GM23338 (cell line): ENCODE measurements around the gene HTR3B. TPM values are rescaled to one million over a fixed set of nuclear protein-coding genes. Genes with fewer than 3 reads are reported as not detected.
"Not testable (repeated sequence)": the region's sequence is repeated elsewhere in the genome, so short reads cannot be mapped to it uniquely, and the experiment has no call there.

Experiments
- ATAC-seq: fragments of 200-7000 bp; cut with Tn5 transposase; 3 replicates; pipeline ENCODE4 v1.9.1; 2020
- DNase-seq: peaks from one replicate; pipeline ENCODE4 v3.0.0-alpha.2; 2015; ENCODE audit warnings: low spot score
- H2AFZ ChIP-seq: fragments of 200-600 bp; sonication (generic); 2 replicates; pipeline ENCODE4 v1.8.0; 2016; ENCODE audit warnings: antibody characterized with exemption, mild to moderate bottlenecking, moderate library complexity
- H3F3A ChIP-seq: fragments of 200-600 bp; sonication (generic); replicated peaks from 2 replicates; pipeline ENCODE4 v1.8.0; 2017; ENCODE audit warnings: antibody characterized with exemption, mixed run types, low read depth
- H3K27ac ChIP-seq: fragments of 200-600 bp; sonication (generic); 2 replicates; pipeline ENCODE4 v1.6.1; 2016; ENCODE audit warnings: low read depth
- H3K27me3 ChIP-seq: fragments of 200-600 bp; sonication (generic); 2 replicates; pipeline ENCODE4 v1.8.0; 2016; ENCODE audit warnings: mild to moderate bottlenecking, mixed run types, moderate library complexity; ENCODE audit not compliant: insufficient read depth
- H3K36me3 ChIP-seq: fragments of 200-600 bp; sonication (generic); 2 replicates; pipeline ENCODE4 v1.8.0; 2016; ENCODE audit warnings: mild to moderate bottlenecking; ENCODE audit not compliant: insufficient read depth
- H3K4me1 ChIP-seq: fragments of 200-600 bp; sonication (generic); 2 replicates; pipeline ENCODE4 v1.8.0; 2016; ENCODE audit warnings: mild to moderate bottlenecking, moderate library complexity; ENCODE audit not compliant: insufficient read depth
- H3K4me2 ChIP-seq: fragments of 200-600 bp; sonication (generic); 2 replicates; pipeline ENCODE4 v1.7.1; 2017; ENCODE audit warnings: mixed run types
- H3K4me3 ChIP-seq: fragments of 200-600 bp; sonication (generic); 2 replicates; pipeline ENCODE4 v1.6.1; 2016; ENCODE audit warnings: mixed run types
- H3K79me2 ChIP-seq: fragments of 200-600 bp; sonication (generic); replicated peaks from 2 replicates; pipeline ENCODE4 v1.8.0; 2017; ENCODE audit warnings: mild to moderate bottlenecking; ENCODE audit not compliant: insufficient read depth
- H3K9me2 ChIP-seq: fragments of 200-600 bp; sonication (generic); 2 replicates; pipeline ENCODE4 v1.8.0; 2017; ENCODE audit not compliant: insufficient read depth
- H4K20me1 ChIP-seq: fragments of 200-600 bp; sonication (generic); replicated peaks from 2 replicates; pipeline ENCODE4 v1.8.0; 2017; ENCODE audit warnings: mild to moderate bottlenecking; ENCODE audit not compliant: insufficient read depth
- H3K27ac Mint-ChIP-seq: 2 replicates; pipeline ENCODE4 v1.8.0; 2020; ENCODE audit warnings: inconsistent platforms, mild to moderate bottlenecking, moderate library complexity, mixed read lengths
- H3K27me3 Mint-ChIP-seq: 3 replicates; pipeline ENCODE4 v1.8.0; 2022; ENCODE audit warnings: low read depth, mild to moderate bottlenecking, moderate library complexity, mixed read lengths, inconsistent platforms; ENCODE audit not compliant: insufficient read depth, poor library complexity
- H3K36me3 Mint-ChIP-seq: 3 replicates; pipeline ENCODE4 v1.8.0; 2021; ENCODE audit warnings: low read depth, mild to moderate bottlenecking, inconsistent platforms, moderate library complexity, mixed read lengths
- H3K4me1 Mint-ChIP-seq: 3 replicates; pipeline ENCODE4 v1.8.0; 2020; ENCODE audit warnings: mild to moderate bottlenecking, inconsistent platforms, mixed read lengths
- H3K4me3 Mint-ChIP-seq: 3 replicates; pipeline ENCODE4 v1.8.0; 2021; ENCODE audit warnings: moderate library complexity, mild to moderate bottlenecking, inconsistent platforms, mixed read lengths
- H3K9me3 Mint-ChIP-seq: 3 replicates; pipeline ENCODE4 v1.8.0; 2020; ENCODE audit warnings: moderate library complexity, mild to moderate bottlenecking, inconsistent platforms, mixed read lengths
- CREB1 ChIP-seq: fragments of 250-450 bp; sonication (Bioruptor Pico); IDR thresholded peaks from 2 replicates; pipeline ENCODE4 v1.5.0; 2020; ENCODE audit warnings: low read depth, mild to moderate bottlenecking, moderate library complexity
- CTCF ChIP-seq, 2 experiments: fragments of 200-600 bp in 1 of 2; sonication (generic) in 1 of 2; conservative IDR thresholded peaks; 2 replicates each; pipeline versions ENCODE4 v1.5.1 to v1.6.1; 2016 to 2017; ENCODE audit warnings: antibody characterized with exemption in 2 of 2, low read depth in 2 of 2, mild to moderate bottlenecking in 2 of 2, moderate library complexity in 1 of 2
- EZH2 ChIP-seq: fragments of 200-600 bp; sonication (generic); IDR thresholded peaks from one replicate; pipeline ENCODE4 v1.8.0; 2017; ENCODE audit warnings: antibody characterized with exemption, mild to moderate bottlenecking, low read depth; ENCODE audit not compliant: unreplicated experiment
- EZH2phosphoT487 ChIP-seq: fragments of 200-600 bp; sonication (generic); IDR thresholded peaks from one replicate; pipeline ENCODE4 v1.8.1; 2018; ENCODE audit warnings: antibody characterized with exemption; ENCODE audit not compliant: unreplicated experiment
- NANOG ChIP-seq: IDR thresholded peaks from 2 replicates; pipeline ENCODE4 v1.6.1; 2016; ENCODE audit warnings: antibody characterized with exemption, borderline replicate concordance
- POLR2AphosphoS5 ChIP-seq: IDR thresholded peaks from 2 replicates; pipeline ENCODE4 v1.6.1; 2016; ENCODE audit warnings: antibody characterized with exemption, low read depth
- REST ChIP-seq: IDR thresholded peaks from one replicate; pipeline ENCODE4 v1.6.1; 2018; ENCODE audit warnings: antibody characterized with exemption; ENCODE audit not compliant: unreplicated experiment
- ZNF331 ChIP-seq: fragments of 250-450 bp; sonication (Bioruptor Pico); IDR thresholded peaks from 2 replicates; pipeline ENCODE4 v1.5.0; 2020; ENCODE audit warnings: low read depth, mild to moderate bottlenecking, moderate library complexity
- polyA plus RNA-seq: library from polyadenylated mRNA; unstranded; fragments of >200 nt; fragmentation: Nextera tagmentation; extraction: Ambion mirVana; gene quantifications from 2 replicates; pipeline ENCODE4 v1.2.1, GENCODE V29; 2016
- total RNA-seq: library from RNA; depleted of rRNA; stranded (reverse); fragments of >200 nt; shearing (Covaris generic); gene quantifications from 2 replicates; pipeline ENCODE4 v1.2.3, GENCODE V29; 2014

The HTR3B gene
- total and polyA plus RNA-seq, 2 experiments from 2014 or later, result not detected

- not testable (repeated sequence) for H3K4me2 ChIP-seq, H3K4me3 ChIP-seq, H3K9me2 ChIP-seq, H3K27me3 Mint-ChIP-seq, H3K27me3 ChIP-seq, H4K20me1 ChIP-seq, DNase-seq, H3K36me3 Mint-ChIP-seq, H3K36me3 ChIP-seq, H3K9me3 Mint-ChIP-seq, H3K79me2 ChIP-seq, H3K4me3 Mint-ChIP-seq, H2AFZ ChIP-seq, H3K27ac ChIP-seq, H3F3A ChIP-seq, H3K27ac Mint-ChIP-seq, ATAC-seq
- peaks cover 20% of the 10 kb centered on the region for H3K4me1 Mint-ChIP-seq
- H3K4me1 ChIP-seq, result peaks cover 12% of the 10 kb centered on the region
These were observed 41.6 kb downstream of the HTR3B start for GRCh38 chr11:113946162-113946561.

GRCh38 chr11:113947994-113948393, 43.4 kb downstream of the HTR3B start:
- TF ChIP-seq ZNF331 (CRISPR knock-in tag), result no peak
- no peak for TF ChIP-seq NANOG
- no peak for TF ChIP-seq EZH2
- TF ChIP-seq POLR2AphosphoS5, result no peak
- no peak for TF ChIP-seq EZH2phosphoT487
- no peak for TF ChIP-seq REST
- H3K4me1 ChIP-seq, result peaks cover 25% of the 10 kb centered on the region
- H3K27me3 Mint-ChIP-seq, result peaks cover 2% of the 10 kb centered on the region
- peaks cover 33% of the 10 kb centered on the region for H3K4me1 Mint-ChIP-seq
- no peaks in the 10 kb centered on the region for H3K27me3 ChIP-seq
- no peak overlapping the region for H3K4me2 ChIP-seq
- no peaks in the 10 kb centered on the region for H3K36me3 Mint-ChIP-seq
- H4K20me1 ChIP-seq, result no peaks in the 10 kb centered on the region
- H3K4me3 ChIP-seq, result no peak overlapping the region
- H3K79me2 ChIP-seq, result no peaks in the 10 kb centered on the region
- DNase-seq (no peak), ATAC-seq (no peak)
- H3K9me3 Mint-ChIP-seq, result no peaks in the 10 kb centered on the region
- no peaks in the 10 kb centered on the region for H3F3A ChIP-seq
- H3K27ac Mint-ChIP-seq, result no peak overlapping the region
- 0 out of 2 replicates have a peak, but pooled peaks cover 3% of the 10 kb centered on the region for H3K9me2 ChIP-seq
- H3K27ac ChIP-seq, result no peak overlapping the region
- no peak overlapping the region for H2AFZ ChIP-seq
- no peak overlapping the region for H3K4me3 Mint-ChIP-seq
- no peaks in the 10 kb centered on the region for H3K36me3 ChIP-seq

- peaks cover 43% of the 10 kb centered on the region for H3K4me1 Mint-ChIP-seq
- H3K27ac Mint-ChIP-seq, result no peak overlapping the region
- TF ChIP-seq CREB1 (no peak), EZH2phosphoT487 (no peak), REST (no peak), ZNF331 (CRISPR knock-in tag) (no peak), CTCF (conservative IDR thresholded peaks at IDR 0.05; ENCODE audit: low read depth in 2 of 2) (no peak)
These were observed 45.3 kb downstream of the HTR3B start for GRCh38 chr11:113949891-113950290.

More at GRCh38 chr11:113949891-113950290, 45.3 kb downstream of the HTR3B start:
- Histone ChIP-seq H4K20me1 (no peaks in the 10 kb centered on the region), H3K4me2 (peak overlapping the region; percentile 16), H3K9me2 (0 out of 2 replicates have a peak, but pooled peaks cover 3% of the 10 kb centered on the region), H3K4me1 (peaks cover 31% of the 10 kb centered on the region), H3K4me3 (no peak overlapping the region), H3F3A (no peaks in the 10 kb centered on the region), H3K27ac (no peak overlapping the region), H2AFZ (no peak overlapping the region; the same call in 1 of the 2 replicates), H3K27me3 (no peaks in the 10 kb centered on the region), H3K79me2 (no peaks in the 10 kb centered on the region), H3K36me3 (no peaks in the 10 kb centered on the region)
- no peak overlapping the region for H3K4me3 Mint-ChIP-seq
- peaks cover 2% of the 10 kb centered on the region for H3K27me3 Mint-ChIP-seq
- peak; percentile 19; the same call in 2 of the 3 replicates for ATAC-seq
- H3K36me3 Mint-ChIP-seq, result no peaks in the 10 kb centered on the region
- peak; percentile 28 for DNase-seq
- H3K9me3 Mint-ChIP-seq, result no peaks in the 10 kb centered on the region
